ENCODE measurements around the gene PIMREG.

PIMREG gene

GRCh38 chr17:6439951-6440350, 4.3 kb upstream of the PIMREG start:
- DNase-seq (ENCODE audit: low read depth) = no peak

GRCh38 chr17:6442775-6443174, 1.5 kb upstream of the PIMREG start:
- no peak for DNase-seq (ENCODE audit: low read depth)

GRCh38 chr17:6444571-6445335, 498 bp downstream of the PIMREG start:
- no peak for DNase-seq (ENCODE audit: low read depth)

- no peak for DNase-seq (ENCODE audit: low read depth)
Observed at GRCh38 chr17:6446516-6447100, 2.4 kb downstream of the PIMREG start.

- no peak for DNase-seq (ENCODE audit: low read depth)
Observed at GRCh38 chr17:6448473-6448872, 4.2 kb downstream of the PIMREG start.

GRCh38 chr17:6449307-6449706, 5.1 kb downstream of the PIMREG start:
- no peak for DNase-seq (ENCODE audit: low read depth)

- DNase-seq (ENCODE audit: low read depth) = no peak
Observed at GRCh38 chr17:6450926-6451832, 6.9 kb downstream of the PIMREG start.

- no peak for DNase-seq (ENCODE audit: low read depth)
Observed at GRCh38 chr17:6452471-6453266, 8.4 kb downstream of the PIMREG start.

GRCh38 chr17:6453279-6454024, 9.2 kb downstream of the PIMREG start:
- DNase-seq (ENCODE audit: low read depth) = no peak

GRCh38 chr17:6454495-6455320, 10.5 kb downstream of the PIMREG start:
- no peak for DNase-seq (ENCODE audit: low read depth)

GRCh38 chr17:6455321-6455705, 11.1 kb downstream of the PIMREG start:
- no peak for DNase-seq (ENCODE audit: low read depth)

GRCh38 chr17:6456321-6456720, 12.1 kb downstream of the PIMREG start:
- DNase-seq (ENCODE audit: low read depth) = no peak

- no peak for DNase-seq (ENCODE audit: low read depth)
Observed at GRCh38 chr17:6456914-6457687, 12.8 kb downstream of the PIMREG start.

- no peak for DNase-seq (ENCODE audit: low read depth)
Observed at GRCh38 chr17:6457688-6458459, 13.6 kb downstream of the PIMREG start.

GRCh38 chr17:6458460-6458950, 14.2 kb downstream of the PIMREG start:
- no peak for DNase-seq (ENCODE audit: low read depth)

GRCh38 chr17:6460531-6461161, 16.4 kb downstream of the PIMREG start:
- no peak for DNase-seq (ENCODE audit: low read depth)

GRCh38 chr17:6461246-6461645, 17.0 kb downstream of the PIMREG start:
- DNase-seq (ENCODE audit: low read depth) = no peak

Measured in GM04503 (cell line).